NCI-H748 (cell line): ENCODE data around the gene SLC9A3.

ENCODE experiments used
- DNase-seq: peaks from one replicate; lab custom pipeline; 2025; ENCODE audit not compliant: unreplicated experiment; lab: John Stamatoyannopoulos, UW

The SLC9A3 gene

GRCh38 chr5:463952-464351 lies 60.3 kb downstream of the SLC9A3 start:
- no peak for DNase-seq

DNA sequence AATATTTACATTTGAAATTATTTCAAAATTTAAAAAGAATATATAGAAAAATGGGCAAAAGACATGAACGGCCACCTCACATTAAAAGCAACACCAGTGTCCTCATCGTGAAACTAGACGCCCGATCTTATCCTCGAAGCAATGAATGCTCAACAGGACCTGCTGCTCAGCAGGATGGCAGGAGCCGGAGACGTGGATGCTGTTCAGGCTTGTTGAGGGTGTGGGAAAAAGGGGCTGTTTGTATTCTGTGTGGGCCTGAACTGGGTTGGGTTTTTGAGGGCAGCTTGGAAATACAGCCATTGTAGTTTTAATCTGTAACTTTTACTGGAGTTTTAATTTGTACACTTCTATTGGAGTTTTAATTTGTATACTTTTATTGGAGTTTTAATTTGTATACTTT lies 60.9 kb downstream of the SLC9A3 start:
- DNase-seq, result no peak

GRCh38 chr5:462051-462481 lies 62.2 kb downstream of the SLC9A3 start:
- DNase-seq, result no peak

DNA sequence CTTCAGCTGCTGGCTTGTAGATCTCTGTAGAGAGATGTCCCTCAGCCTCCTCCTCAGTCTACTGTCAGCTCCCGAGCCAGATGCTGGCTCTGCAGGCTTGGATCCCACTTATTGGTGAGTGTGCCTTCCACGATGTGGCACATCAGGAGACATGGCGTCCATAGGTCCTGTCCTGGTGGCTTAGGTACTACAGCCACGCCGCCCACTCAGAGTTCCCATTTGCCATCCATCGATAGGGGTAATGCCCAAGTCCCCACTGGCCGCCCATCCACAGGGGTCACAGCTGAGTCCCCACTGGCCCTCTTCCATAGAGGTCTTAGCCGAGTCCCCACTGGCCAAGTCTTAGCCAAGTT lies 64.0 kb downstream of the SLC9A3 start:
- no peak for DNase-seq

GRCh38 chr5:459562-460272 lies 64.5 kb downstream of the SLC9A3 start:
- no peak for DNase-seq

- no peak for DNase-seq
Measured at GRCh38 chr5:458547-459353, 65.5 kb downstream of the SLC9A3 start.

DNA sequence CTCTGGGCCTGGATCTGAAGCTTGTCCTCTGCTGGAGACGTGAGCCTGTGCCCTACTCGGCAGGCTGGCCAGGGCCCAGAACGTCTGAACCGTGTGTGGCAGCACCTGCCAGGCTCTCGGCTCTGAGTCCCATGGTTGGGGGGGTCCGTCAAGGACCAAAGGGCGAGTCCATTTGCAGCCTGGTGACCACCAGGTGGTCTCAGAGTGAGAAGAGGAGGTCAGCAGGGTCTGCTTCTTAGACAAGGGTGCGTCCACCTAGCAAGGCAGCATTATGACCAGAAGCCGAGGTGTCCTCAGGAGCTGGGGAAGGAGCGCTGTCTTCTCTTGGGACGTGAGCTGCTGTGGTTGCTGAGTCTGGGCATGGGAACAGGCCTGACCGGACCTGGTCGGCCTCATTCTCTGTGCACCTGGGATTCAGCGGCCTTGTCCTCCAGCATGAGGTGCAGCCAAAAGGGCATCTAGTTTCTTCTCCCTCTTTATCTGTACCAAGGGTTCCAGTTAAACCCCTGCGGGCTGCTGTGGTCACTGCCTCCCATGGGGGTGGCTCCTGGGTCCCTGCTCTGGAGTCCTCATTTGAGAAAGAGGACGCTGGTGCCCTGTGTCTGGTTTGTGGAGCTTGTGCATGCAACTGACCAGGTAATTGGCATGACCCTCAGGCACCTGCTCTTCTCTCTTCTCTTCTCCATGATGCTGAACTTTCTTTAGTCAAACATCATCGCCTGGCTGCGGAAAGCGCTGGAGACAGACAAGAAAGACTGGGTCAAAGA lies 66.9 kb downstream of the SLC9A3 start:
- no peak for DNase-seq

GRCh38 chr5:456351-457194 lies 67.7 kb downstream of the SLC9A3 start:
- DNase-seq, result no peak

- DNase-seq, result no peak
Measured at GRCh38 chr5:455806-456205, 68.4 kb downstream of the SLC9A3 start.

- DNase-seq, result no peak
Measured at GRCh38 chr5:454936-455335, 69.3 kb downstream of the SLC9A3 start.

DNA sequence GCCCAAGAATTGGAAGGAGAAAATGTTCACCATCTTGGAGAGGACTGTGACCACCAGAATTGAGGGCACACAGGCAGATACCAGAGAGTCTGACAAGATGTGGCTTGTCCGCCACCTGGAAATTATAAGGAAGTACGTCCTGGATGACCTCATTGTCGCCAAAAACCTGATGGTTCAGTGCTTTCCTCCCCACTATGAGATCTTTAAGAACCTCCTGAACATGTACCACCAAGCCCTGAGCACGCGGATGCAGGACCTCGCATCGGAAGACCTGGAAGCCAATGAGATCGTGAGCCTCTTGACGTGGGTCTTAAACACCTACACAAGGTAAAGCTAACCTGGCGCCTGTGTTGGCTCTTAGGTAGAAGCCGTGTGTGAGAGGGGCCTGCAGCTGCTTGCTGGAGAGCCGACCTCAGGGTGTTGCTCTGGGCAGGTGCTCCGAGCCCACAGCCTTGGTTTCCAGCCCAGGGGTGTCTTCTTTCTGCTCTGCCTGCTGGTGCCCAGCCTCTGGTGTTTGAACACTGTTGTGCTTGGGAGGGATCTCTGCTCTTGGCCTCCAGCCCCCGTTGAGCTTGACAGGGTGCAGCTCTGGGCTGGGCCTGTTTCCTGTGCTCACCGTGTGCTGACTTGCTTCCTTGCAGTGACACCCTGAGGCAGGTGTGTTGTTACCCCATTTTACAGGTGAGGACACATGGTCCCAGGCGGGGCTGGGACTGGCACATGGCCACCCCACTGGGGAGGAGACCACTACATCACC lies 70.3 kb downstream of the SLC9A3 start:
- DNase-seq, result no peak

- DNase-seq, result no peak
Measured at GRCh38 chr5:452978-453710, 71.1 kb downstream of the SLC9A3 start.

GRCh38 chr5:451587-452458 lies 72.4 kb downstream of the SLC9A3 start:
- no peak for DNase-seq

GRCh38 chr5:449151-449550 lies 75.1 kb downstream of the SLC9A3 start:
- DNase-seq, result no peak

DNA sequence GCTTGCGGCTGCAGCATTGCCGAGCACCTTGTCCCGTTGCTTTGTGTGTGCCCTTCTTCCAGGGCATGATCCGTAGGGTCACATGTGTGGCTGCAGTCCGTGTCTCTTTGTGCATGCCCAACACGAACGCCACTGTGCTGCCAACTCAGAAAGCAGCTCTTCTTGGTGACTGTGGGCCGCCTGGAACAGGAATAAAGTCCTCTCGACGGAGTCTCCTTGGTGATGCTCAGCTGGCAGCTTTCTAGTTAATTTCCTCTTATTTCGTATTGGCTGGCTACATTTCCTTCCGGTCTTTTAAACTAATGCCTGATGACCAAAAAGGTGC lies 75.5 kb downstream of the SLC9A3 start:
- no peak for DNase-seq

DNA sequence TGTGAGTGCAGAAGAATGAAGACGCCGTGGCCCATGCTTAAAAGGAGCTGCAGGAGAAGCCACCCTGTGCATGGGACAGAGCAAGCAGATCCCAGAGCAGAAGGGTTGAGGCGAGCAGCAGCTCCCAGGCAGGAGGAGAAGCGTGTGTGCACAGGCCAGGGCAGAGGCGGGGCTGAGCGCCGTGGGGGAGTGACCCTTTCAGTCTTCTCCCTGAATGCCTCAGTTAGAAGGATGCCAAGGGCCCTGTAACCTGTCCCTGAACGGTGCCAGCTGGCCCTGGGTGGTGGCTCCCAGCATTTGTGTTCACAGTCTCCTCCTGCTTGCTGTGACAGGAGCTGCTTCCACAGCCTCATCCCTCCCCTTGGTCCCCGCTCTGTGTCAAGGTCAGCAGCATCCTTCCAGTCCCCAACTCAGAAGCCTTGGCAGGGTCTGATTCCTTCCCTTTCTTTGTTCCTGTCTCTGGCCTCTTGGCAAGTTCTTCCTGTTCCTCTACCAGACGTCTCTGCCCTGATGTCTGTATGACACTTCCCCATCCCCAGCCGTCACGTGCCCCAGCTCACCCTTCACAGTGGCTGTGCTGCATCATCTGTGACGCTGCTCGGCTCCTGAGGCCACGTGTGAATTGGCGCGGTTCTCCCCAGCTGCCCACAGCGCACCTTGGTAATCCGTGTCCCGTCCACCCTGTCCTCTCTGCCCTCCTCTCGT lies 76.0 kb downstream of the SLC9A3 start:
- no peak for DNase-seq

GRCh38 chr5:447501-447900 lies 76.7 kb downstream of the SLC9A3 start:
- DNase-seq, result no peak

- DNase-seq, result peak; percentile 65
Measured at GRCh38 chr5:446883-447263, 77.4 kb downstream of the SLC9A3 start.
